DLD1 (cell line): Measurements from ENCODE around the gene HBM.
"Not testable (repeated sequence)": the region's sequence is repeated elsewhere in the genome, so short reads cannot be mapped to it uniquely, and the experiment has no call there.

Experiments used
- in situ Hi-C: cut with HindIII; loops from 2 replicates; pipeline ENCODE4 v1.10.0; 2017; ENCODE audit warnings: low sequenced_read_pairs

HBM gene

DNA sequence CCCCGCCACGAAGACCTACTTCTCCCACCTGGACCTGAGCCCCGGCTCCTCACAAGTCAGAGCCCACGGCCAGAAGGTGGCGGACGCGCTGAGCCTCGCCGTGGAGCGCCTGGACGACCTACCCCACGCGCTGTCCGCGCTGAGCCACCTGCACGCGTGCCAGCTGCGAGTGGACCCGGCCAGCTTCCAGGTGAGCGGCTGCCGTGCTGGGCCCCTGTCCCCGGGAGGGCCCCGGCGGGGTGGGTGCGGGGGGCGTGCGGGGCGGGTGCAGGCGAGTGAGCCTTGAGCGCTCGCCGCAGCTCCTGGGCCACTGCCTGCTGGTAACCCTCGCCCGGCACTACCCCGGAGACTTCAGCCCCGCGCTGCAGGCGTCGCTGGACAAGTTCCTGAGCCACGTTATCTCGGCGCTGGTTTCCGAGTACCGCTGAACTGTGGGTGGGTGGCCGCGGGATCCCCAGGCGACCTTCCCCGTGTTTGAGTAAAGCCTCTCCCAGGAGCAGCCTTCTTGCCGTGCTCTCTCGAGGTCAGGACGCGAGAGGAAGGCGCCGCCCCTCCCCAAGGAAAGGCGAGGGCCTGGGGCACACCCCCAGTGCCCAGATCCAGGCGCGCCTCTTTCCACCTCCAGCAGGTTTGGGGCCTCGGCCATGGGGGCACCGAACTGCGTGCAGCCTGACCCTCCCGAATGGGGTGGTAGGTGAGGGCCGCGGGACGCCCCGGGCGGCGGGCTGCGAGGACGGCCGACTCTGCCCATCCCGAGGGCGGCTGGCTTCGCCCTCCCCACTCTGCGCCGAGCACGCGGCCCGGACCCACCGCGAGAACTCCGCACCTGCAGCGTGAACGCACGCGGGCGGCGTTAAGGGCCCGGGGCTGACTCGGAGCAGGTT lies 15.1 kb downstream of the HBM start:
- in situ Hi-C loops = no loop called here

DNA sequence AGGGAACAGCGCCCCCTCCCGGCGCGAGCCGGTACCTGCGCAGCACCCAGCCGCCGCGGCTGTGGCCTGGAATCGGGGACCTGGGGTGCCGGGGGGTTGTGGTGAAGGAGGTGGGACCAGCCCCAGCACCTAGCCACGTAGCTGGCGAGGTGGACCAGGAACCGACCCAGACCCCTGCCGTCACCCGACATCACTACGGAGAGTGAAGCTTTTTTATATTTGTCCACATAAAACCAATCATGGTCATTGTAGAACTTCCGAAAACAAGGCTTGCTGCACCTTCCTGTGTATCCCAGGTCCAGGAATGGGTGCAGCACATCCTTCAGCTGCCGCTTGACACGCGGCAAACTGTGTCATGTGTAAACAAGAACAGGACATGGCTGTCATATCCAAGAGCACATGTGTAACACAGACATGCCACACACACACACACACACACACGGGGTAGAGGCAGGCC lies 15.8 kb downstream of the HBM start:
- in situ Hi-C loops = no loop called here

- in situ Hi-C loops = no loop called here
Measured at GRCh38 chr16:183005-183404, 17.2 kb downstream of the HBM start.

DNA sequence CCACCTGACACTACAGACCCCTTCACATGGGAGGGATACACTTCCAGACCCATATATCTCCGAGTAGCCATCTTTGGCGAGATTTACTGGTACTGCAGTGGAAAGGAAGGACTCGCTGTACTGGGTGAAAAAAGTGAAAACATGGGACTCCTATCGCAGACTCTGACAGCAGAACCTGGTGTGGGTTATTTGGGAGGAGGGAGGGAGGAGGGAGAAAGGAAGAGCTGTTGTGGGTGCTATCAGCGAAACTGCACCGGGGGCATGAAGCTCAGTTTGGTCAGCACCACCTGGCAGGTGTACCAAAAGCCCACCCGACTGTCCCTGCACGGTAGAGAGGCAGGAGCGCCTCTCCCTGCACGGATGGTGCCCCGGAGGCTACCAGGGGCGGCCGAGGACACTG lies 19.4 kb downstream of the HBM start:
- in situ Hi-C loops = no loop called here

- in situ Hi-C loops = no loop called here
Measured at GRCh38 chr16:185691-186090, 19.9 kb downstream of the HBM start.

DNA sequence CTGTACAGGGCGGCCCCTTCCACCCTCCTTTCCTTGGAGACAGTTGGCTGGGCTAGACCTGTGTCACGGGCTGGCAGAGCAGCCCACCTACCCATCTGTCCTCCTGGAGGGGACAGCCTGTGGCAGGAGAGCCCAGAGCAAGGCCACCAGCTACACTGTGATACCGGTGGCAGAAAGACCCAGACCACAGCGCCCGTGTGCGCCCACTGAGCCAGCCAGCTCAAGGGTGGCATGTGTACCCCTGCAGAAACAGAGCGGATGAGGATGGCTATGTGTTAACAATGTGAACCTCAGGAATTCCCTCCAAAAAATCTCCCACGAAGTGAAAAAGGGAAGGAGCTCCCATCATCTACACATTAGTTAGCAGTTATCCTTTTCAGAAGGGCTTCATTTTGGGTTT lies 21.6 kb downstream of the HBM start:
- in situ Hi-C loops = no loop called here

DNA sequence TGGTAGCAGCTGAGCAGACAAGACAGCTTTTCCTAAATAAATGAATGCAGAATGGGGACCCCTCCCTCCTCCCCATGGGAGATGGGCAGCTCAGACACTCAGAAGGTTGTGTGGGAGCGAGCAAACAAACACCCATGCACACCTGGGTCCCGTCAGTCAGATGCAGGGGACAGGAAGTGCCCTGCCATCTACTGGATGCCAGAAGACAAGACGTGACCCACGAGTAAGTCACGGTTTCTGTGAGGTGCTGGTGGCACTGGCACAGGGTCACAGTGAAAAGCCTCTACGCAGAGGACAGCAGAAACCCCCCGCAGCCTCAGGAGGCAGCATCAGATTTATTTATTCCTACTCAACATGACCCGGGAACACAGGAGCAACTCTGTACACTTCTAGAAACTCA lies 22.9 kb downstream of the HBM start:
- in situ Hi-C loops = no loop called here

DNA sequence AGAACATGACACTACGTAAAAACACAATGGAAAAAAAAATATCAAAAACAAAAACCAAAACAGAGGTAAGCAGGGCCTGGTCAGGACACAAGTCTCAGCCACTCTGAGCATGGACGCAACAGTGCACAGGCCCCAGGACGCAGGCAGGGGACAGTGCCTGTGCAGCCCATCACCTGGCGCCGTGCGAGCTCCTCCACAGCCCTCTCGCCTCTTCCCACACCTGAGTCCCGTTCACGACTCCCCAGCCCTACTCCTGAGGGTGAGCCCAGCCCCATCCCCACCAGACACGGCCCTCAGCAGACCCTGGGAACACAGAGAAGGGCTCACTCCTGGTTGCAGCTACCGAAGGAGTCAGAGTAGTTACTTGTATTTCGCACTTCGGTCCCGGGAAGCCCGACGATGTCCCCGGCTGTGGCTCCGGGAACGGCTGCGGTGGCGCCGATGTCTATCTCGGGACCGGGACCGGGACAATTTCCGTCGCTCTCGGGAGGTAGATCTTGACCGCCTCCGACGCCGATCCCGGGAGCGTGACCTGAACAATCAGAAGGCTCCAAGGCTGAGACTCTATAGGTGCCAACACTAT lies 23.9 kb downstream of the HBM start:
- in situ Hi-C loops = no loop called here

DNA sequence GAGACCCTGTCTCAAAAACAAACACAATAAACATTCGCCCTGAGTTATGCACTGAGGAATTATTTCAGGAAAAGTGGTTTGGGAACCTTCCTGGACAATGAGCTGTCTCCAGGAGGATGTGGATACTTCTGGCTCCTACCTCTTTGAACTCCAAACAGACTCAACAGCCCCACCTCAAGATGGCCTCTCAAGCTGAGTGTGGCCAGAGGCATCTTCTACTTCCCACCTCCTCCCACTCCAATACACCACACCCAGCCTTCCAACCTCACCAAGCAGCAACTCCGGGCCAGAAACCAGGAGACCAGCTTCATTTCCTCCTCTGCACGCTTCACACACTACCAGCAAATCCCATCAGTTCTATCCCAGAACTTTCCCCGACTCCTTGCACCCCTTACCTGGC lies 26.1 kb downstream of the HBM start:
- in situ Hi-C loops = no loop called here

- in situ Hi-C loops = no loop called here
Measured at GRCh38 chr16:192686-193085, 26.9 kb downstream of the HBM start.

GRCh38 chr16:193441-193840 lies 27.7 kb downstream of the HBM start:
- in situ Hi-C loops = no loop called here

- in situ Hi-C loops = no loop called here
Measured at GRCh38 chr16:194516-194915, 28.7 kb downstream of the HBM start.

GRCh38 chr16:200388-200787 lies 34.6 kb downstream of the HBM start:
- in situ Hi-C loops = no loop called here

DNA sequence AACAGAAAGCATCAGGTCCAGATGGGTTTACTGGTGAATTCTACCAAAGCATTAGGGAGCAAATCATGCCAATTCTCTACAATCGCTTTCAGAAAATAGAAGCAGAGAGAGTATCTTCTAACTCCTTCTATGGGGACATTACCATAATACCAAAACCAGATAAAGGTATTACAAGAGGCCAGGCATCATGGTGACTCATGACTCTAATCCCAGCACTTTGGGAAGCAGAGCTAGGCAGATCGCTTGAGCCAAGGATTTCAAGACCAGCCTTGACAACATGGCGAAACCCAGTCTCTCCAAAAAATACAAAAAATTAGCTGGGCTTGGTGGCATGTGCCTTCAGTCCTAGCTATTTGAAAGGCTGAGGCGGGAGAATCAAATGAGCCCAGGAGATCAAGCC lies 37.5 kb downstream of the HBM start:
- in situ Hi-C loops = no loop called here

DNA sequence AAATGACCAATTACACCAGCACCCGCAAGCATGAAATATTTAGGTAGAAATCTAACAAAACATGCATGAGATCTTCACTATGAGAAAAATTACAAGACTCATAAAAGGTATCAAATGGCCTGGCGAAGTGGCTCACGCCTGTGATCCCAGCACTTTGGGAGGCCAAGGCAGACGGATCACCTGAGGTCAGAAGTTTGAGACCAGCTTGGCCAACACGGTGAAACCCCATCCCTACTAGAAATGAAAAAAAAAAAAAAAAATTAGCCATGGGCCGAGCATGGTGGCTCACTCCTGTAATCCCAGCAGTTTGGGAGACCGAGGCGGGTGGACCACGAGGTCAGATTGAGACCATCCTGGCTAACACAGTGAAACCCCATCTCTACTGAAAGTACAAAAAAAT lies 38.3 kb downstream of the HBM start:
- in situ Hi-C loops = not testable (repeated sequence)

GRCh38 chr16:209359-209758 lies 43.6 kb downstream of the HBM start:
- in situ Hi-C loops = not testable (repeated sequence)

DNA sequence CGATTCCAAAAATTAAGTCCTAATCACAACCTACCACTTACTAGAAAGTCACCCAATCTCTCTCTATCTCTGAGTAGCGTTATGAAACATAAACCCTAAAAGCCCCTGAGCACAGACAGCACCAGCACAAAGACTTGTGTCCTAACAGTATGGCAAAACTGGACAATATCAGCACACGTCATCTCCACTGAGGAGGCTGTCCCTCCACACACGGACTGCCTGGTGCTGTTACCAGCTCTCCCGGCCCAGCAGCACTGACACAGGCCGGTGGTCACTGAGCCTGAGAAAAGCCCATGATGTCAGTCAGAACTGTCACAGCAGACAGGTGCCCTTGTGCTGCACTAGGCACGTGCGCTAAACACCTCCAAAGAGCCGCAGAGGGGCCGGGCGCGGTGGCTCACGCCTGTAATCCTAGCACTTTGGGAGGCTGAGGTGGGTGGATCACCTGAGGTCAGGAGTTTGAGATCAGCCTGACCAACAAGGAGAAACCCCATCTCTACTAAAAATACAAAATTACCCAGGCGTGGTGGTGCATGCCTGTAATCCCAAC lies 45.9 kb downstream of the HBM start:
- in situ Hi-C loops = not testable (repeated sequence)

GRCh38 chr16:212999-213398 lies 47.2 kb downstream of the HBM start:
- in situ Hi-C loops = no loop called here
